SK-N-MC (cell line): ENCODE results near the gene GABBR2.

Source experiments
- EZH2 ChIP-seq: fragments of 200-600 bp; sonication (generic); IDR thresholded peaks from one replicate; pipeline ENCODE4 v1.6.1; 2017; ENCODE audit warnings: antibody characterized with exemption
- POLR2AphosphoS5 ChIP-seq: IDR thresholded peaks from 2 replicates; pipeline ENCODE4 v1.6.1; 2012; ENCODE audit warnings: mild to moderate bottlenecking, low read depth, low read length, borderline replicate concordance

DNA sequence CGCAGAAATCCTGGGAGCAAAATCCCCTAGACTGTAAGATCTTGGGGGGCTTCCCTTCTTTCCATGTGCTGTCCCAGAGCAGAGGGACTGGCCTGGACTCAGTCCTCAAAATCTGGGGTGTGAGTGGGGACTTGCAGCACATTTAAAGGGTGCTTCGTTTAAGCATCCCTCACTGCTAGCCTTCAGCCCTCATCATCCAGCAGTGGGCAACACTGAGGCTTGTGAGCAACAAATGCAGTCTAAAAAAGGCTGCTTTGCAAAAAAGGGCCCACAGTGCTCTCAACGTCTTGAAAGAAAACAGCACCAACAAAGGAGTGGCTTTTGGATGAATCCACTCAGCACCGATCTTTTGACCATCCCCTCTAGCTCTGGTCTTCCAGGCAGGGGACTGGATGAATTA lies 325.0 kb downstream of the GABBR2 start:
- TF ChIP-seq EZH2 (no peak), POLR2AphosphoS5 (no peak)
